Hepatocyte (in vitro differentiated cells): ENCODE measurements around the gene TP53.

ENCODE experiments used
- EZH2 ChIP-seq: fragments of 200-600 bp; sonication (generic); IDR thresholded peaks from 2 replicates; pipeline ENCODE4 v1.6.1; 2016; ENCODE audit warnings: antibody characterized with exemption, mild to moderate bottlenecking, borderline replicate concordance
- EZH2phosphoT487 ChIP-seq: fragments of 200-600 bp; sonication (generic); IDR thresholded peaks from one replicate; pipeline ENCODE4 v1.6.1; 2018; ENCODE audit warnings: antibody characterized with exemption, mild to moderate bottlenecking, low read depth, moderate library complexity; ENCODE audit not compliant: unreplicated experiment, severe bottlenecking
- TF ChIP-seq, protein P1 (sequence below): fragments of 200-600 bp; sonication (generic); IDR thresholded peaks from 2 replicates; pipeline ENCODE4 v1.5.1; 2016; ENCODE audit warnings: antibody characterized with exemption, mild to moderate bottlenecking; ENCODE audit not compliant: poor library complexity

DNA sequence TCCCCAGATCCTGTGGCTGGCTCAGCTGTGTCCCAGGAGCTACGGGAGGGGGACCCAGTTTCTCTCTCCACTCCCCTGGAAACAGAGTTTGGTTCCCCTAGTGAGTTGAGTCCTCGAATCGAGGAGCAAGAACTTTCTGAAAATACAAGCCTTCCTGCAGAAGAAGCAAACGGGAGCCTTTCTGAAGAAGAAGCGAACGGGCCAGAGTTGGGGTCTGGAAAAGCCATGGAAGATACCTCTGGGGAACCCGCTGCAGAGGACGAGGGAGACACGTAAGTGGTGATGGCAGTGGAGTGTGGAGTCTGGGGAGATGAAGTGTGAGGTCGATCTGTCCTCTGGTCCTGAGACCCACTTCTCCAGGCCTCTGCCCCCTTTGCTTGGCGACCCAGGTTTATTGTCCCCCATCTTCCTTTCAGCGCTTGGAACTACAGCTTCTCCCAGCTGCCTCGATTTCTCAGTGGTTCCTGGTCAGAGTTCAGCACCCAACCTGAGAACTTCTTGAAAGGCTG lies 1.6 kb upstream of the TP53 start:
- TF ChIP-seq, protein P1, sequence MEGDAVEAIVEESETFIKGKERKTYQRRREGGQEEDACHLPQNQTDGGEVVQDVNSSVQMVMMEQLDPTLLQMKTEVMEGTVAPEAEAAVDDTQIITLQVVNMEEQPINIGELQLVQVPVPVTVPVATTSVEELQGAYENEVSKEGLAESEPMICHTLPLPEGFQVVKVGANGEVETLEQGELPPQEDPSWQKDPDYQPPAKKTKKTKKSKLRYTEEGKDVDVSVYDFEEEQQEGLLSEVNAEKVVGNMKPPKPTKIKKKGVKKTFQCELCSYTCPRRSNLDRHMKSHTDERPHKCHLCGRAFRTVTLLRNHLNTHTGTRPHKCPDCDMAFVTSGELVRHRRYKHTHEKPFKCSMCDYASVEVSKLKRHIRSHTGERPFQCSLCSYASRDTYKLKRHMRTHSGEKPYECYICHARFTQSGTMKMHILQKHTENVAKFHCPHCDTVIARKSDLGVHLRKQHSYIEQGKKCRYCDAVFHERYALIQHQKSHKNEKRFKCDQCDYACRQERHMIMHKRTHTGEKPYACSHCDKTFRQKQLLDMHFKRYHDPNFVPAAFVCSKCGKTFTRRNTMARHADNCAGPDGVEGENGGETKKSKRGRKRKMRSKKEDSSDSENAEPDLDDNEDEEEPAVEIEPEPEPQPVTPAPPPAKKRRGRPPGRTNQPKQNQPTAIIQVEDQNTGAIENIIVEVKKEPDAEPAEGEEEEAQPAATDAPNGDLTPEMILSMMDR, result no peak
- no peak for TF ChIP-seq EZH2
- no peak for TF ChIP-seq EZH2phosphoT487
